Measurements from ENCODE around the gene RXRA. TPM values are rescaled to one million over a fixed set of nuclear protein-coding genes. Genes with fewer than 3 reads are reported as not detected.

Gene RXRA
- total and polyA plus RNA-seq, 2 of the 13 experiments (the other 11 are each of a cell fraction or from before 2014, with no cell fraction given) = 18.9 to 29.2 TPM

GRCh38 chr9:134306636-134307600, 19.3 kb upstream of the RXRA start:
- H3K9me3 ChIP-seq (ENCODE audit: low read length) = no peaks in the 10 kb centered on the region
- intact Hi-C loops (cut with micrococcal nuclease; ENCODE audit: unreplicated experiment) (no loop called here), in situ Hi-C loops (cut with HindIII; ENCODE audit: extremely low pct_ligation_motif_present, low pct_unique_long_range_greater_than_20kb) (no loop called here)
- no peaks in the 10 kb centered on the region for H4K20me1 ChIP-seq (ENCODE audit: insufficient read depth, low read length)
- H3K4me1 ChIP-seq (ENCODE audit: insufficient read depth, low read length) = peaks cover 17% of the 10 kb centered on the region
- H3K27ac ChIP-seq (ENCODE audit: extremely low read length, insufficient read depth, low read length) = no peak overlapping the region
- H3K27me3 ChIP-seq (ENCODE audit: control insufficient read depth in 1 of 2, insufficient read depth in 2 of 2, low read length in 2 of 2) = peaks cover 2 to 19% of the 10 kb centered on the region in 2 experiments
- ATAC-seq (peak; percentile 34), FAIRE-seq (no peak), DNase-seq (ENCODE audit: low spot score) (no peak)
- POLR2A ChIA-PET = interaction anchor here (1.6 kb wide), 1 partner anchor 22 kb away, joined by 5 read pairs; no protein-coding TSS in a partner anchor
- 65% methylated on average over 6 of the region's 15 CpGs for WGBS (ENCODE audit: low lambda C conversion rate)
- H3K36me3 ChIP-seq (replicated peaks in 1 of 2; ENCODE audit: control insufficient read depth in 1 of 2, insufficient read depth in 2 of 2, low read length in 2 of 2) = no peaks in the 10 kb centered on the region
- no peaks in the 10 kb centered on the region for H3K79me2 ChIP-seq (ENCODE audit: insufficient read depth, low read length)
- H2AFZ ChIP-seq (ENCODE audit: low read length) = no peak overlapping the region
- peak overlapping the region; percentile 34; the same call in 1 of the 2 replicates for H3K4me2 ChIP-seq (ENCODE audit: low read depth, low read length)
- BruUV-seq (replicated peaks) = no TSS peak
- TF ChIP-seq ZNF775 (CRISPR knock-in tag; IDR thresholded peaks at IDR 0.05; ENCODE audit: borderline replicate concordance) (no peak), ZFP62 (CRISPR knock-in tag; IDR thresholded peaks at IDR 0.05) (no peak), MXD4 (CRISPR knock-in tag; IDR thresholded peaks at IDR 0.05) (no peak), ZNF501 (CRISPR knock-in tag; IDR thresholded peaks at IDR 0.05) (no peak)
- H3K4me3 ChIP-seq (replicated peaks in 1 of 3; ENCODE audit: insufficient read depth in 1 of 3, low read depth in 2 of 3, low read length in 3 of 3) = no peak overlapping the region
- H3K9ac ChIP-seq (ENCODE audit: insufficient read depth, low read depth, low read length) = no peak overlapping the region
- CTCF ChIA-PET (ENCODE audit: low intra/inter-chr PET ratio, low total read pairs) = no interaction called here

GRCh38 chr9:134307674-134308638, 18.3 kb upstream of the RXRA start:
- Histone ChIP-seq H4K20me1 (ENCODE audit: insufficient read depth, low read length) (no peaks in the 10 kb centered on the region), H3K9ac (ENCODE audit: insufficient read depth, low read depth, low read length) (no peak overlapping the region), H3K36me3 (replicated peaks in 1 of 2; ENCODE audit: control insufficient read depth in 1 of 2, insufficient read depth in 2 of 2, low read length in 2 of 2) (no peaks in the 10 kb centered on the region), H2AFZ (ENCODE audit: low read length) (no peak overlapping the region), H3K4me3 (replicated peaks in 1 of 3; ENCODE audit: insufficient read depth in 1 of 3, low read depth in 2 of 3, low read length in 3 of 3) (no peak overlapping the region), H3K9me3 (ENCODE audit: low read length) (no peaks in the 10 kb centered on the region), H3K4me1 (ENCODE audit: insufficient read depth, low read length) (peaks cover 24% of the 10 kb centered on the region), H3K4me2 (ENCODE audit: low read depth, low read length) (peak overlapping the region; percentile 34), H3K27me3 (ENCODE audit: control insufficient read depth in 1 of 2, insufficient read depth in 2 of 2, low read length in 2 of 2) (peaks cover 0 to 16% of the 10 kb centered on the region in 2 experiments; a peak in 4 of 5 replicates), H3K27ac (ENCODE audit: extremely low read length, insufficient read depth, low read length) (no peak overlapping the region), H3K79me2 (ENCODE audit: insufficient read depth, low read length) (no peaks in the 10 kb centered on the region)
- CTCF ChIA-PET (ENCODE audit: low intra/inter-chr PET ratio, low total read pairs) = no interaction called here
- 20% methylated on average over 7 of the region's 17 CpGs for WGBS (ENCODE audit: low lambda C conversion rate)
- BruUV-seq (replicated peaks) = no TSS peak
- no peak for FAIRE-seq
- intact Hi-C loops (cut with micrococcal nuclease; ENCODE audit: unreplicated experiment) (no loop called here), in situ Hi-C loops (cut with HindIII; ENCODE audit: extremely low pct_ligation_motif_present, low pct_unique_long_range_greater_than_20kb) (no loop called here)
- POLR2A ChIA-PET = interaction anchor here (1.6 kb wide), 1 partner anchor 21 kb away, joined by 5 read pairs; no protein-coding TSS in a partner anchor
- DNase-seq (ENCODE audit: low spot score) = peak; percentile 48
- ATAC-seq = peak; percentile 69
- TF ChIP-seq ZNF549 (CRISPR knock-in tag; IDR thresholded peaks at IDR 0.05) = no peak
- TF ChIP-seq PHB2 (IDR thresholded peaks at IDR 0.05; ENCODE audit: partially characterized antibody) = no peak
- no peak for TF ChIP-seq CSRNP2 (CRISPR knock-in tag; conservative IDR thresholded peaks at IDR 0.05; ENCODE audit: low read depth)
- no peak for TF ChIP-seq HES4 (CRISPR knock-in tag; IDR thresholded peaks at IDR 0.05; ENCODE audit: borderline replicate concordance)
- 0 out of 2 replicates have a peak, but pooled peaks have one; percentile 28 for TF ChIP-seq PATZ1 (CRISPR knock-in tag; IDR thresholded peaks at IDR 0.05)
- TF ChIP-seq HNF4A (CRISPR knock-in tag; IDR thresholded peaks at IDR 0.05) = peak; percentile 45
- peak; percentile 69 for TF ChIP-seq TBX2 (CRISPR knock-in tag; IDR thresholded peaks at IDR 0.05; ENCODE audit: borderline replicate concordance)
